Hepatocyte (in vitro differentiated cells): ENCODE data around the gene NEK10. TPM values are rescaled to one million over a fixed set of nuclear protein-coding genes. Genes with fewer than 3 reads are reported as not detected.

ENCODE experiments used
- DNase-seq: peaks from one replicate; pipeline ENCODE4 v3.0.0-alpha.2; 2016; ENCODE audit warnings: low spot score
- H2AFZ ChIP-seq: fragments of 200-600 bp; sonication (generic); 2 replicates; pipeline ENCODE4 v1.6.0; 2016; ENCODE audit warnings: antibody characterized with exemption, mild to moderate bottlenecking
- H3K27ac ChIP-seq: fragments of 200-600 bp; sonication (generic); 2 replicates; pipeline ENCODE4 v1.5.1; 2016; ENCODE audit warnings: mild to moderate bottlenecking
- H3K27me3 ChIP-seq: fragments of 200-600 bp; sonication (generic); 2 replicates; pipeline ENCODE4 v1.6.1; 2016
- H3K36me3 ChIP-seq: fragments of 200-600 bp; sonication (generic); replicated peaks from 2 replicates; pipeline ENCODE4 v1.5.1; 2016; ENCODE audit warnings: low read depth; ENCODE audit not compliant: insufficient read depth
- H3K4me1 ChIP-seq: fragments of 200-600 bp; sonication (generic); 2 replicates; pipeline ENCODE4 v1.5.1; 2016; ENCODE audit warnings: mild to moderate bottlenecking, moderate library complexity; ENCODE audit not compliant: insufficient read depth
- H3K4me2 ChIP-seq: fragments of 200-600 bp; sonication (generic); 2 replicates; pipeline ENCODE4 v1.6.0; 2016
- H3K4me3 ChIP-seq: fragments of 200-600 bp; sonication (generic); 2 replicates; pipeline ENCODE4 v1.5.1; 2016; ENCODE audit warnings: mild to moderate bottlenecking
- H3K79me2 ChIP-seq: fragments of 200-600 bp; sonication (generic); 2 replicates; pipeline ENCODE4 v1.6.0; 2017; ENCODE audit warnings: mild to moderate bottlenecking
- H3K9me2 ChIP-seq: fragments of 200-600 bp; sonication (generic); replicated peaks from 2 replicates; pipeline ENCODE4 v1.6.0; 2017; ENCODE audit warnings: mild to moderate bottlenecking; ENCODE audit not compliant: insufficient read depth
- H3K9me3 ChIP-seq: fragments of 200-600 bp; sonication (generic); 2 replicates; pipeline ENCODE4 v1.5.1; 2016; ENCODE audit warnings: low read depth, mild to moderate bottlenecking
- H4K20me1 ChIP-seq: fragments of 200-600 bp; sonication (generic); 2 replicates; pipeline ENCODE4 v1.6.0; 2016; ENCODE audit warnings: mild to moderate bottlenecking; ENCODE audit not compliant: insufficient read depth, poor library complexity, severe bottlenecking
- CTCF ChIP-seq: fragments of 200-600 bp; sonication (generic); IDR thresholded peaks from 2 replicates; pipeline ENCODE4 v1.5.1; 2016; ENCODE audit warnings: antibody characterized with exemption, mild to moderate bottlenecking; ENCODE audit not compliant: poor library complexity
- EZH2 ChIP-seq: fragments of 200-600 bp; sonication (generic); IDR thresholded peaks from 2 replicates; pipeline ENCODE4 v1.6.1; 2016; ENCODE audit warnings: antibody characterized with exemption, mild to moderate bottlenecking, borderline replicate concordance
- EZH2phosphoT487 ChIP-seq: fragments of 200-600 bp; sonication (generic); IDR thresholded peaks from one replicate; pipeline ENCODE4 v1.6.1; 2018; ENCODE audit warnings: antibody characterized with exemption, mild to moderate bottlenecking, low read depth, moderate library complexity; ENCODE audit not compliant: unreplicated experiment, severe bottlenecking
- WGBS: methylation state at CpG from one replicate; pipeline ENCODE4 v1.1.6; 2016; ENCODE audit warnings: low lambda C conversion rate; ENCODE audit errors: missing lambda C conversion rate; 5-methylcytosine and 5-hydroxymethylcytosine counted together
- polyA plus RNA-seq: library from polyadenylated mRNA; unstranded; fragments of >200 nt; fragmentation: Nextera tagmentation; extraction: Ambion mirVana; gene quantifications from 2 replicates; pipeline ENCODE4 v1.2.1, GENCODE V29; 2016
- total RNA-seq: library from RNA; depleted of rRNA; stranded (reverse); fragments of >200 nt; gene quantifications from 2 replicates; pipeline ENCODE4 v1.2.3, GENCODE V29; 2014

The NEK10 gene
- total and polyA plus RNA-seq, 2 experiments from 2014 or later, result 0.13 to 2.0 TPM

DNA sequence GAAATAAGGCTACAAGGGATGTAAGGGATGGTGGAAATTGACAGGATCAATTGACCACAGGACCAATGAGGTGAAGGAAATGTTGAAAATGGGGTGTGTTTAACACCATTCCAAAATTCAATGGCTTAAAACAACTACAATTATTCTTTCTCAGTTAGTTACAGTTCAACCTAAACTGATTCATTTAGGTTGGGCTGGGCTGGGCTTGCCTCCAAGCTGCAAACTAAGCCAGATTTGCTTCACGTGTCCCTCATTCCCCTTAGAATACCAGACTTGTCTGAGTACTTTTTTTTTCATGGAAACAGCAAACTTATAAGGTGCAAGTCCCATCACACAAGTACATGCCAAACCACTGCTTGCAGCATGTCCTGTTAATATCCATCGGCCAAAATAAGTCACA lies 280.1 kb downstream of the NEK10 start:
- H3K9me2 ChIP-seq, result no peaks in the 10 kb centered on the region
- H3K4me3 ChIP-seq, result no peak overlapping the region
- no peak for DNase-seq
- no peaks in the 10 kb centered on the region for H3K27me3 ChIP-seq
- TF ChIP-seq EZH2, result no peak
- WGBS, result 76% methylated on average over 2 of the region's 2 CpGs
- no peaks in the 10 kb centered on the region for H3K4me1 ChIP-seq
- no peaks in the 10 kb centered on the region for H3K9me3 ChIP-seq
- no peaks in the 10 kb centered on the region for H3K36me3 ChIP-seq
- no peaks in the 10 kb centered on the region for H4K20me1 ChIP-seq
- H3K79me2 ChIP-seq, result no peaks in the 10 kb centered on the region
- H2AFZ ChIP-seq, result no peak overlapping the region
- no peak overlapping the region for H3K27ac ChIP-seq
- no peak overlapping the region for H3K4me2 ChIP-seq

- no peaks in the 10 kb centered on the region for H3K4me1 ChIP-seq
- no peak overlapping the region for H3K4me2 ChIP-seq
- H3K9me2 ChIP-seq, result no peaks in the 10 kb centered on the region
- H3K27ac ChIP-seq, result no peak overlapping the region
- no peaks in the 10 kb centered on the region for H4K20me1 ChIP-seq
- no peaks in the 10 kb centered on the region for H3K27me3 ChIP-seq
- DNase-seq, result no peak
- TF ChIP-seq EZH2phosphoT487, result no peak
- no peak for TF ChIP-seq EZH2
- TF ChIP-seq CTCF, result no peak
- H3K79me2 ChIP-seq, result no peaks in the 10 kb centered on the region
- H3K36me3 ChIP-seq, result no peaks in the 10 kb centered on the region
- H3K9me3 ChIP-seq, result no peaks in the 10 kb centered on the region
- WGBS, result 86% methylated on average over 5 of the region's 5 CpGs
- H2AFZ ChIP-seq, result no peak overlapping the region
- no peak overlapping the region for H3K4me3 ChIP-seq
Measured at GRCh38 chr3:27085829-27086730, 283.1 kb downstream of the NEK10 start.

DNA sequence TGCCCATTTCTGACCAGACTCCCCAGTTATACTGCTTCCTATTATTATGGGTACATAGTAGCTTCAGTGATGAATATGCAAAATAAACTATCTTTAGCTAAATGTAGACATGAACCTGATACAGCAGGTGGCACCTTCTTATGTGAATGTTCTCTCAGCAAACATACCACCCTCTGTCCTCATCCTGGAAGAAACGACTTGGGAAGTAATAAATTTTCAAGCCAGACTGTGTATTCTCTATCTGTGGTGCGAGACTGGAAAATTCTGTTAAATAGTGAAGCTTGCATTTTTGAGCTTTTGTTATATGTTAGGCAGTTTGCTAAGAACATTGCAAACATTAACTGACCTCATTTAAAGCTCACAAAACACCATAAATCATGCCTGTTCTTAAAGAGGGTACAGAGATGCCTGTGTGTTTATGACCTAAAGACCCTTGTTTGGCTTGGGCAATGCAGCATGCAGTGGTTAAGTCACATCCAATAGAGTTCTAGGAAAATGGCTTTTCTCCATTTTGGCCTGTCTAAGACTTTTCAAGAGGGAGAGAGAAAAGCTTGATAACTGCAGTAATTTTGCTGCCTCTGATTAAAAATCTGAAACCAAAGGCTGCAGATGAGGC lies 287.1 kb downstream of the NEK10 start:
- H3K79me2 ChIP-seq, result no peaks in the 10 kb centered on the region
- DNase-seq, result no peak
- H3K4me2 ChIP-seq, result no peak overlapping the region
- H4K20me1 ChIP-seq, result no peaks in the 10 kb centered on the region
- no peak overlapping the region for H2AFZ ChIP-seq
- H3K27ac ChIP-seq, result peak overlapping the region; percentile 18
- no peaks in the 10 kb centered on the region for H3K27me3 ChIP-seq
- H3K4me3 ChIP-seq, result no peak overlapping the region
- TF ChIP-seq CTCF (no peak), EZH2phosphoT487 (no peak), EZH2 (no peak)
- H3K9me2 ChIP-seq, result no peaks in the 10 kb centered on the region
- H3K9me3 ChIP-seq, result no peaks in the 10 kb centered on the region
- no peaks in the 10 kb centered on the region for H3K36me3 ChIP-seq
- no peaks in the 10 kb centered on the region for H3K4me1 ChIP-seq
- 26% methylated on average over 2 of the region's 2 CpGs for WGBS

DNA sequence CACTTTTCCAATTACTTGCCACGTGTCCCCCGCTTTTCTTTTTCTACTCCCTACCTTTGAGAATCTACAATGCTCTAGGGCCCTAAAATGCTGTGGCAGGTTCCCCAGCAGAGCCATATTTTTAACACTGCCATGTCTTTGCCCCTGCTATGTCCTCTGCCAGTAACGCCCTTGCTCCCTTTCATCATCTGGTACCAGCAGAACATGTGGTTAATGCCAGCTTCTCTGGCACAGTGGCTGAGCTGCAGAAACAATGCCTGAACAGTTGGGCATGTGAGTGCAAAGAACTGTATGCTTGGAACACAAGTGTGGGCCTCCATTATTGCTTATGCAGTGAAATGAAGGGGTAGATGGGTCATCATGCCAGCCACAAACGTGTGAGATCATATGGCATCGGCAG lies 287.6 kb downstream of the NEK10 start:
- Histone ChIP-seq H3K9me2 (no peaks in the 10 kb centered on the region), H3K27me3 (no peaks in the 10 kb centered on the region), H4K20me1 (no peaks in the 10 kb centered on the region), H3K4me3 (no peak overlapping the region), H3K9me3 (no peaks in the 10 kb centered on the region), H3K4me1 (no peaks in the 10 kb centered on the region), H2AFZ (no peak overlapping the region), H3K36me3 (no peaks in the 10 kb centered on the region), H3K27ac (no peak overlapping the region), H3K4me2 (no peak overlapping the region), H3K79me2 (no peaks in the 10 kb centered on the region)
- no peak for DNase-seq
- TF ChIP-seq EZH2 (no peak), EZH2phosphoT487 (no peak), CTCF (no peak)
- WGBS, result 92% methylated on average over 5 of the region's 5 CpGs
